Spleen (tissue), 11 donors: ENCODE data around the gene PPIA. TPM values are rescaled to one million over a fixed set of nuclear protein-coding genes. Genes with fewer than 3 reads are reported as not detected.
"Not testable (repeated sequence)": the region's sequence is repeated elsewhere in the genome, so short reads cannot be mapped to it uniquely, and the experiment has no call there.

ENCODE experiments used
- DNase-seq: peaks from one replicate; pipeline ENCODE4 v3.0.0-alpha.2; 2020
- H3K27ac ChIP-seq, 8 donors: fragments of 200-600 bp; sonication (generic) in 7 of 8; 1 replicate in 4 of 8; 2 replicates in 4 of 8; pipeline versions ENCODE4 v1.5.0 to v1.8.0; 2016 to 2021; ENCODE audit warnings: inconsistent platforms in 4 of 8, mild to moderate bottlenecking in 4 of 8, moderate library complexity in 1 of 8
- H3K27me3 ChIP-seq, 7 donors: fragments of 200-600 bp; sonication (generic) in 6 of 7; replicated peaks in 1 of 7; 1 replicate in 4 of 7; 2 replicates in 3 of 7; pipeline versions ENCODE4 v1.5.0 to v1.8.0; 2016 to 2021; ENCODE audit warnings: inconsistent platforms in 3 of 7, mild to moderate bottlenecking in 1 of 7
- H3K36me3 ChIP-seq, 6 donors: fragments of 200-600 bp; sonication (generic) in 5 of 6; 1 replicate in 4 of 6; 2 replicates in 2 of 6; pipeline versions ENCODE4 v1.5.0 to v1.8.0; 2016 to 2021; ENCODE audit warnings: inconsistent platforms in 2 of 6
- H3K4me1 ChIP-seq, 6 donors: fragments of 200-600 bp; sonication (generic) in 5 of 6; 1 replicate in 3 of 6; 2 replicates in 3 of 6; pipeline versions ENCODE4 v1.5.0 to v1.8.0; 2016 to 2021; ENCODE audit warnings: inconsistent platforms in 3 of 6
- H3K4me3 ChIP-seq, 8 donors: fragments of 200-600 bp; sonication (generic) in 7 of 8; 1 replicate in 4 of 8; 2 replicates in 4 of 8; pipeline versions ENCODE4 v1.5.0 to v1.8.0; 2016 to 2021; ENCODE audit warnings: inconsistent platforms in 4 of 8, mild to moderate bottlenecking in 4 of 8, moderate library complexity in 2 of 8
- H3K9me3 ChIP-seq, 8 donors: fragments of 200-600 bp; sonication (generic) in 7 of 8; 1 replicate in 4 of 8; 2 replicates in 4 of 8; pipeline versions ENCODE4 v1.5.0 to v1.8.0; 2016 to 2021; ENCODE audit warnings: inconsistent platforms in 4 of 8
- POLR2A ChIP-seq, 3 donors: fragments of 450-650 bp; IDR thresholded peaks; one replicate each; pipeline ENCODE4 v1.5.1; 2017; ENCODE audit warnings: antibody characterized with exemption in 3 of 3, mild to moderate bottlenecking in 1 of 3
- POLR2AphosphoS5 ChIP-seq, 3 donors: sonication (generic); formaldehyde crosslinking; IDR thresholded peaks; one replicate each; pipeline ENCODE4 v1.5.1; 2017; ENCODE audit warnings: antibody characterized with exemption in 3 of 3
- WGBS, 5 donors: extraction: QIAGEN DNeasy Blood & Tissue Kit in 3 of 5; methylation state at CpG; one replicate each; pipeline versions ENCODE4 v1.1.5 to v1.1.7; 2013 to 2018; 5-methylcytosine and 5-hydroxymethylcytosine counted together
- intact Hi-C: fragments of 100-400 bp; cut with DNase I; formaldehyde crosslinking; loops from one replicate; pipeline ENCODE4 v1.15.0; 2023; ENCODE audit warnings: low total_unique reads
- polyA plus RNA-seq, 3 donors: library from polyadenylated mRNA; stranded (reverse); fragments of 200-250 nt; gene quantifications; one replicate each; pipeline ENCODE4 v1.2.1, GENCODE V29; 2013
- total RNA-seq, 7 donors: library from RNA; depleted of rRNA in 3 of 7; stranded (reverse); fragments of >200 nt in 3 of 7; fragmentation: NEBNext Ultra II Directional in 4 of 7; extraction: Animal tissue kit (Norgen Biotek cat#: 25700) in 4 of 7; gene quantifications; one replicate each; pipeline versions ENCODE4 v1.1.0 to v1.2.1, GENCODE V29; 2016 to 2021
- TF ChIP-seq, protein P1 (sequence below), 11 experiments: fragments of 200-600 bp in 7 of 11; fragments of 450-650 bp in 4 of 11; sonication (generic) in 4 of 11; IDR thresholded peaks in 8 of 11; conservative IDR thresholded peaks in 3 of 11; 1 replicate in 7 of 11; 2 replicates in 4 of 11; pipeline versions ENCODE4 v1.4.0 to v1.8.0; 2016 to 2021; ENCODE audit warnings: antibody characterized with exemption in 11 of 11, inconsistent platforms in 4 of 11, mild to moderate bottlenecking in 1 of 11
- donor health status: healthy with polysubstance abuse.
- donor health status: DM: no; HTN: no; CAD: no; lungs with moderate emphysema.
- donor health status: DM: no; HTN: no; CAD: no.
- donor health status: Bipolar disorder and iron deficiency.
- donor health status: healthy.
- donor health status: DM: no; HTN: no; CAD: no.
- donor health status: DM: yes; HTN: yes; CAD: no.

PPIA gene
- total and polyA plus RNA-seq, 10 donors, result 877 to 3,651 (median 1,259) TPM

- H3K9me3 ChIP-seq, result no peaks in the 10 kb centered on the region
- intact Hi-C loops, result loop anchor here (5.0 kb wide), 1 partner anchor 51 kb away; the partner anchor contains the start of gene ZMIZ2
- 12 to 38% (median 21%) methylated on average over 2 of the region's 2 CpGs for WGBS, 5 donors
- H3K4me1 ChIP-seq, result peaks cover 22 to 51% (median 39%) of the 10 kb centered on the region in 6 donors
- peak overlapping the region in 5 of 8 donors; percentile 97 to 100 (median 99) for H3K27ac ChIP-seq
- H3K27me3 ChIP-seq, result no peaks in the 10 kb centered on the region
- peaks cover 0 to 54% (median 50%) of the 10 kb centered on the region in 6 donors for H3K36me3 ChIP-seq
- H3K4me3 ChIP-seq, result peak overlapping the region in 6 of 8 donors; percentile 73 to 98 (median 90)
- TF ChIP-seq, protein P1, sequence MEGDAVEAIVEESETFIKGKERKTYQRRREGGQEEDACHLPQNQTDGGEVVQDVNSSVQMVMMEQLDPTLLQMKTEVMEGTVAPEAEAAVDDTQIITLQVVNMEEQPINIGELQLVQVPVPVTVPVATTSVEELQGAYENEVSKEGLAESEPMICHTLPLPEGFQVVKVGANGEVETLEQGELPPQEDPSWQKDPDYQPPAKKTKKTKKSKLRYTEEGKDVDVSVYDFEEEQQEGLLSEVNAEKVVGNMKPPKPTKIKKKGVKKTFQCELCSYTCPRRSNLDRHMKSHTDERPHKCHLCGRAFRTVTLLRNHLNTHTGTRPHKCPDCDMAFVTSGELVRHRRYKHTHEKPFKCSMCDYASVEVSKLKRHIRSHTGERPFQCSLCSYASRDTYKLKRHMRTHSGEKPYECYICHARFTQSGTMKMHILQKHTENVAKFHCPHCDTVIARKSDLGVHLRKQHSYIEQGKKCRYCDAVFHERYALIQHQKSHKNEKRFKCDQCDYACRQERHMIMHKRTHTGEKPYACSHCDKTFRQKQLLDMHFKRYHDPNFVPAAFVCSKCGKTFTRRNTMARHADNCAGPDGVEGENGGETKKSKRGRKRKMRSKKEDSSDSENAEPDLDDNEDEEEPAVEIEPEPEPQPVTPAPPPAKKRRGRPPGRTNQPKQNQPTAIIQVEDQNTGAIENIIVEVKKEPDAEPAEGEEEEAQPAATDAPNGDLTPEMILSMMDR (IDR thresholded peaks at IDR 0.05 in 8 of 11, conservative IDR thresholded peaks at IDR 0.05 in 3 of 11), result no peak
- TF ChIP-seq POLR2AphosphoS5 (IDR thresholded peaks at IDR 0.05), result no peak
- TF ChIP-seq POLR2A (IDR thresholded peaks at IDR 0.05), result no peak
- DNase-seq, result no peak
These were observed 2.3 kb downstream of the PPIA start for GRCh38 chr7:44798649-44799305.

GRCh38 chr7:44799939-44800338 lies 3.5 kb downstream of the PPIA start:
- Histone ChIP-seq H3K36me3 (peaks cover 0 to 66% (median 61%) of the 10 kb centered on the region in 6 donors), H3K9me3 (no peaks in the 10 kb centered on the region), H3K27me3 (no peaks in the 10 kb centered on the region), H3K4me3 (no peak overlapping the region), H3K27ac (no peak overlapping the region), H3K4me1 (peaks cover 22 to 50% (median 39%) of the 10 kb centered on the region in 6 donors)
- intact Hi-C loops, result loop anchor here (5.0 kb wide), 1 partner anchor 53 kb away; the partner anchor contains the start of gene ZMIZ2
- TF ChIP-seq POLR2AphosphoS5 (IDR thresholded peaks at IDR 0.05) (no peak), POLR2A (IDR thresholded peaks at IDR 0.05) (no peak)
- TF ChIP-seq, protein P1 (IDR thresholded peaks at IDR 0.05 in 8 of 11, conservative IDR thresholded peaks at IDR 0.05 in 3 of 11), result no peak
- 69 to 90% (median 80%) methylated on average over 4 of the region's 4 CpGs for WGBS, 5 donors
- DNase-seq, result no peak

GRCh38 chr7:44801890-44802289 lies 5.4 kb downstream of the PPIA start:
- intact Hi-C loops, result no loop called here
- WGBS, 5 donors, result 84 to 94% (median 92%) methylated on average over 5 of the region's 5 CpGs
- H3K27ac ChIP-seq, result no peak overlapping the region
- no peak for TF ChIP-seq POLR2A (IDR thresholded peaks at IDR 0.05)
- TF ChIP-seq POLR2AphosphoS5 (IDR thresholded peaks at IDR 0.05), result peak in 1 of 3 donors; percentile 17
- TF ChIP-seq, protein P1 (IDR thresholded peaks at IDR 0.05 in 8 of 11, conservative IDR thresholded peaks at IDR 0.05 in 3 of 11), result no peak
- no peaks in the 10 kb centered on the region for H3K9me3 ChIP-seq
- H3K27me3 ChIP-seq, result no peaks in the 10 kb centered on the region
- H3K4me1 ChIP-seq, result peaks cover 15 to 38% (median 29%) of the 10 kb centered on the region in 6 donors
- H3K36me3 ChIP-seq, result peaks cover 0 to 73% (median 65%) of the 10 kb centered on the region in 6 donors
- no peak overlapping the region for H3K4me3 ChIP-seq
- DNase-seq, result no peak

DNA sequence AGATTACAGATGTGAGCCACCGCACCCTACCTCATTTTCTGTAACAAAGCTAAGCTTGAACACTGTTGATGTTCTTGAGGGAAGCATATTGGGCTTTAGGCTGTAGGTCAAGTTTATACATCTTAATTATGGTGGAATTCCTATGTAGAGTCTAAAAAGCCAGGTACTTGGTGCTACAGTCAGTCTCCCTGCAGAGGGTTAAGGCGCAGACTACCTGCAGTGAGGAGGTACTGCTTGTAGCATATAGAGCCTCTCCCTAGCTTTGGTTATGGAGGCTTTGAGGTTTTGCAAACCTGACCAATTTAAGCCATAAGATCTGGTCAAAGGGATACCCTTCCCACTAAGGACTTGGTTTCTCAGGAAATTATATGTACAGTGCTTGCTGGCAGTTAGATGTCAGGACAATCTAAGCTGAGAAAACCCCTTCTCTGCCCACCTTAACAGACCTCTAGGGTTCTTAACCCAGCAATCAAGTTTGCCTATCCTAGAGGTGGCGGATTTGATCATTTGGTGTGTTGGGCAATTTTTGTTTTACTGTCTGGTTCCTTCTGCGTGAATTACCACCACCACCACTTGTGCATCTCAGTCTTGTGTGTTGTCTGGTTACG lies 6.0 kb downstream of the PPIA start:
- intact Hi-C loops, result no loop called here
- peaks cover 0 to 73% (median 65%) of the 10 kb centered on the region in 6 donors for H3K36me3 ChIP-seq
- H3K27me3 ChIP-seq, result no peaks in the 10 kb centered on the region
- 89 to 98% (median 94%) methylated on average over 5 of the region's 5 CpGs for WGBS, 5 donors
- no peaks in the 10 kb centered on the region for H3K9me3 ChIP-seq
- no peak overlapping the region for H3K4me3 ChIP-seq
- H3K27ac ChIP-seq, result no peak overlapping the region
- no peak for DNase-seq
- TF ChIP-seq POLR2AphosphoS5 (IDR thresholded peaks at IDR 0.05) (no peak), POLR2A (IDR thresholded peaks at IDR 0.05) (no peak)
- TF ChIP-seq, protein P1 (IDR thresholded peaks at IDR 0.05 in 8 of 11, conservative IDR thresholded peaks at IDR 0.05 in 3 of 11), result no peak
- H3K4me1 ChIP-seq, result peaks cover 15 to 36% (median 28%) of the 10 kb centered on the region in 6 donors

- H3K9me3 ChIP-seq, H3K27me3 ChIP-seq, H3K27ac ChIP-seq, DNase-seq, intact Hi-C loops, H3K4me3 ChIP-seq: not testable (repeated sequence)
- H3K4me1 ChIP-seq, result peaks cover 4 to 21% (median 13%) of the 10 kb centered on the region in 6 donors
- 85 to 96% (median 91%) methylated on average over 10 of the region's 10 CpGs for WGBS, 5 donors
- peaks cover 0 to 67% (median 63%) of the 10 kb centered on the region in 6 donors for H3K36me3 ChIP-seq
These were observed 7.5 kb downstream of the PPIA start for GRCh38 chr7:44803828-44804519.
